OCI-LY7 (cell line): ENCODE results near the gene NLGN1. TPM values are rescaled to one million over a fixed set of nuclear protein-coding genes. Genes with fewer than 3 reads are reported as not detected.

Source experiments
- BruUV-seq: library from RNA; stranded (reverse); fragments of 400-500 nt; replicated peaks from 2 replicates; lab custom pipeline; 2021; lab: Mats Ljungman, UMichigan
- CTCF ChIA-PET: fragments of 300-600 bp; sonication (Branson Sonifier 250); formaldehyde crosslinking; loops from one replicate; lab custom pipeline; 2022; ENCODE audit warnings: antibody characterized with exemption; ENCODE audit not compliant: unreplicated experiment; lab: Charles Lee
- POLR2A ChIA-PET: fragments of 300-600 bp; sonication (Branson Sonifier 250); formaldehyde crosslinking; loops from one replicate; lab custom pipeline; 2022; ENCODE audit warnings: antibody characterized with exemption; lab: Charles Lee
- DNase-seq: peaks from one replicate; pipeline ENCODE4 v3.0.0-alpha.2; 2015; ENCODE audit warnings: low spot score
- H2AFZ ChIP-seq: fragments of 200-600 bp; sonication (generic), shearing (Covaris generic); 2 replicates; pipeline ENCODE4 v1.6.1; 2014; ENCODE audit warnings: mild to moderate bottlenecking, antibody characterized with exemption, low read length, moderate library complexity
- H3K27ac ChIP-seq: fragments of 200-600 bp; sonication (generic); 2 replicates; pipeline ENCODE4 v1.5.1; 2014; ENCODE audit warnings: mixed run types, low read depth, mild to moderate bottlenecking, moderate library complexity, low read length, inconsistent platforms; ENCODE audit not compliant: poor library complexity, severe bottlenecking
- H3K36me3 ChIP-seq: fragments of 200-600 bp; sonication (generic); 2 replicates; pipeline ENCODE4 v1.6.1; 2014; ENCODE audit warnings: mild to moderate bottlenecking, antibody characterized with exemption, low read length, moderate library complexity, mixed read lengths; ENCODE audit not compliant: insufficient read depth
- H3K4me1 ChIP-seq: fragments of 200-600 bp; sonication (generic); 2 replicates; pipeline ENCODE4 v1.5.1; 2014; ENCODE audit warnings: mild to moderate bottlenecking, low read length; ENCODE audit not compliant: insufficient read depth, poor library complexity, severe bottlenecking
- H3K4me2 ChIP-seq: fragments of 200-600 bp; sonication (generic); 2 replicates; pipeline ENCODE4 v1.6.1; 2014; ENCODE audit warnings: mild to moderate bottlenecking, low read length
- H3K4me3 ChIP-seq: fragments of 200-600 bp; sonication (generic); 2 replicates; pipeline ENCODE4 v1.5.1; 2014; ENCODE audit warnings: mild to moderate bottlenecking, low read depth, low read length; ENCODE audit not compliant: poor library complexity, severe bottlenecking
- H3K79me2 ChIP-seq: fragments of 200-600 bp; sonication (generic); 2 replicates; pipeline ENCODE4 v1.6.1; 2016; ENCODE audit warnings: low read depth, mild to moderate bottlenecking, low read length, moderate library complexity, mixed read lengths; ENCODE audit not compliant: insufficient read depth
- H3K9me2 ChIP-seq: fragments of 200-600 bp; sonication (generic); 2 replicates; pipeline ENCODE4 v1.6.1; 2016; ENCODE audit warnings: mild to moderate bottlenecking, low read length, mixed read lengths; ENCODE audit not compliant: insufficient read depth
- H3K9me3 ChIP-seq: fragments of 200-600 bp; sonication (generic); 2 replicates; pipeline ENCODE4 v1.6.1; 2014; ENCODE audit warnings: mild to moderate bottlenecking, mixed run types, low read length, mixed read lengths
- H4K20me1 ChIP-seq: fragments of 200-600 bp; sonication (generic); 2 replicates; pipeline ENCODE4 v1.6.1; 2014; ENCODE audit warnings: mild to moderate bottlenecking, antibody characterized with exemption, low read length, moderate library complexity, mixed read lengths; ENCODE audit not compliant: insufficient read depth
- EZH2phosphoT487 ChIP-seq: fragments of 200-600 bp; sonication (generic); IDR thresholded peaks from 2 replicates; pipeline ENCODE4 v1.6.1; 2018; ENCODE audit warnings: low read depth, borderline replicate concordance, mild to moderate bottlenecking, mixed run types, antibody characterized with exemption, low read length, moderate library complexity, mixed read lengths
- intact Hi-C: fragments of 100-400 bp; cut with micrococcal nuclease; formaldehyde crosslinking; loops from one replicate; pipeline ENCODE4 v1.10.0; 2022; ENCODE audit not compliant: unreplicated experiment
- total RNA-seq, 2 experiments: library from RNA; depleted of rRNA in 1 of 2; stranded (reverse); fragments of >200 nt in 1 of 2; shearing (Covaris generic) in 1 of 2; gene quantifications; 2 replicates each; pipeline ENCODE4 v1.2.3, GENCODE V29; 2014 to 2022
- TF ChIP-seq, protein P1 (sequence below): fragments of 200-600 bp; sonication (generic); conservative IDR thresholded peaks from 2 replicates; pipeline ENCODE4 v1.5.1; 2014; ENCODE audit warnings: mild to moderate bottlenecking, antibody characterized with exemption, low read length, moderate library complexity, mixed read lengths

NLGN1 gene
- total RNA-seq, 2 experiments from 2014 or later, result not detected

DNA sequence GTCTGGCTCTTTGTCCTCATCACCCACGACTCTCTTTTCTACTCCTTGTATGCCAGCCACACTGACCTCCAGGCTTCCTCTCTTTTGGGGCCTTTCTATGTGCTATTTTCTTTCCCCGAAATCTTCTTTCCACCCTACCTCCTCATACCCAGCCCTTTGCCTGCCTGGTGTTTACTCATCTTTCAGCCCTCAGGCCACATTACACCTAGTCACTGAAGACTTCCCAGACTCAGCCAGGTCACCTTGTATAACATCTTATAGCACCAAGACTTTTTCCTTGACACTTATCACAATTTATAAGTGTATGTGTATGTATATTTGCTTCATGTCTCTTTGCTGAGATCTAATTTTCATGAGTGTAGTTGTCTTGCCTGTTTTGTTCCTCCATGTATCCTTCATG lies 396.4 kb downstream of the NLGN1 start:
- intact Hi-C loops, result no loop called here
- CTCF ChIA-PET, result no interaction called here
- no peaks in the 10 kb centered on the region for H3K9me3 ChIP-seq
- DNase-seq, result no peak
- no peaks in the 10 kb centered on the region for H3K4me1 ChIP-seq
- no peak for TF ChIP-seq EZH2phosphoT487
- TF ChIP-seq, protein P1, sequence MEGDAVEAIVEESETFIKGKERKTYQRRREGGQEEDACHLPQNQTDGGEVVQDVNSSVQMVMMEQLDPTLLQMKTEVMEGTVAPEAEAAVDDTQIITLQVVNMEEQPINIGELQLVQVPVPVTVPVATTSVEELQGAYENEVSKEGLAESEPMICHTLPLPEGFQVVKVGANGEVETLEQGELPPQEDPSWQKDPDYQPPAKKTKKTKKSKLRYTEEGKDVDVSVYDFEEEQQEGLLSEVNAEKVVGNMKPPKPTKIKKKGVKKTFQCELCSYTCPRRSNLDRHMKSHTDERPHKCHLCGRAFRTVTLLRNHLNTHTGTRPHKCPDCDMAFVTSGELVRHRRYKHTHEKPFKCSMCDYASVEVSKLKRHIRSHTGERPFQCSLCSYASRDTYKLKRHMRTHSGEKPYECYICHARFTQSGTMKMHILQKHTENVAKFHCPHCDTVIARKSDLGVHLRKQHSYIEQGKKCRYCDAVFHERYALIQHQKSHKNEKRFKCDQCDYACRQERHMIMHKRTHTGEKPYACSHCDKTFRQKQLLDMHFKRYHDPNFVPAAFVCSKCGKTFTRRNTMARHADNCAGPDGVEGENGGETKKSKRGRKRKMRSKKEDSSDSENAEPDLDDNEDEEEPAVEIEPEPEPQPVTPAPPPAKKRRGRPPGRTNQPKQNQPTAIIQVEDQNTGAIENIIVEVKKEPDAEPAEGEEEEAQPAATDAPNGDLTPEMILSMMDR, result no peak
- H3K27ac ChIP-seq, result no peak overlapping the region
- H3K9me2 ChIP-seq, result no peaks in the 10 kb centered on the region
- no TSS peak for BruUV-seq
- no peaks in the 10 kb centered on the region for H4K20me1 ChIP-seq
- POLR2A ChIA-PET, result no interaction called here
- no peaks in the 10 kb centered on the region for H3K36me3 ChIP-seq
- H3K4me3 ChIP-seq, result no peak overlapping the region
- no peak overlapping the region for H2AFZ ChIP-seq
- H3K4me2 ChIP-seq, result no peak overlapping the region
- no peaks in the 10 kb centered on the region for H3K79me2 ChIP-seq

DNA sequence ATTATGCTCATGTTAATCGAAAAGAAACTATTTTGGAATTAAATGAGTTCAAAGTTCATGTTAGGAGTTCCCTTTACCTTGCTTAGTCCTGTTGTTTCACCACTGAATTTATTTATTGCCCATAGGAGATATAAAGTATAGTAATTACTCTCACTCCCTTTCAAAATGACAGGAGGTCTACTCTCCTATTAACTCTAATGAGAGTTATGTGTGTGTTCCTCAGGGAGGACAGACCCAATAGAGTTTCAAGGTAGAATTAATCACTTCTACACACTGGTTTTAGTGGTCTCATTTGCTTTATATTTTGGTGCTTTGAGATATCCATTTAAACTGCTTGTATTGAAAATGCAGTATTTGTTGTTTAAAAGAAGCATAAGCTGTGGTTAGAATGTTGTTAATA lies 398.9 kb downstream of the NLGN1 start:
- no TSS peak for BruUV-seq
- intact Hi-C loops, result no loop called here
- DNase-seq, result no peak
- TF ChIP-seq, protein P1, result no peak
- TF ChIP-seq EZH2phosphoT487, result no peak
- ChIA-PET CTCF (no interaction called here), POLR2A (interaction anchor here (0.6 kb wide), 1 partner anchor 737 kb away, joined by 3 read pairs; no protein-coding TSS in a partner anchor)
- H3K27ac ChIP-seq, result no peak overlapping the region
- H3K9me3 ChIP-seq, result no peaks in the 10 kb centered on the region
- H3K36me3 ChIP-seq, result no peaks in the 10 kb centered on the region
- H3K4me2 ChIP-seq, result no peak overlapping the region
- H4K20me1 ChIP-seq, result no peaks in the 10 kb centered on the region
- no peaks in the 10 kb centered on the region for H3K4me1 ChIP-seq
- no peak overlapping the region for H2AFZ ChIP-seq
- no peak overlapping the region for H3K4me3 ChIP-seq
- H3K79me2 ChIP-seq, result no peaks in the 10 kb centered on the region
- H3K9me2 ChIP-seq, result no peaks in the 10 kb centered on the region

DNA sequence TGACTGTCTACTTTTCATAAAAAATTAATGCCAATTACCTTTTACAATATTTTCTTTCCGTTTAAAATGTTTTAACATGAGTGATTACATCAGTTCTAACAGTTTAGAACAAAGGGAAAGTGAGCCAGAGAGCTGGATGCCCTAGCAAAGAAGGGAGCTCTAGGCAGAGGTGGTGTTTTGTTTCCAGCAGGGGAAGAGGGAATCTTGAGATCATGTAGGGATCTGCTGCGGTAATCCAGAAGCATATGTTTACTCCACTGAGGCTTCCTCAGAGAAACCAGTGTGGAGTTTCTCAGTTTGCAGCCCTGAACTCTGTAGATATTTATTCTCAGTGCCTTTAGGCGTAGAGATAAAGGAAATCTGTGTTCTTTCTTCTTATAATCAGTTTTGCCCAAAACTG lies 399.3 kb downstream of the NLGN1 start:
- CTCF ChIA-PET, result no interaction called here
- Histone ChIP-seq H3K79me2 (no peaks in the 10 kb centered on the region), H4K20me1 (no peaks in the 10 kb centered on the region), H2AFZ (no peak overlapping the region), H3K4me1 (no peaks in the 10 kb centered on the region), H3K36me3 (no peaks in the 10 kb centered on the region), H3K9me2 (no peaks in the 10 kb centered on the region), H3K9me3 (no peaks in the 10 kb centered on the region), H3K4me2 (no peak overlapping the region), H3K4me3 (no peak overlapping the region), H3K27ac (no peak overlapping the region)
- intact Hi-C loops, result no loop called here
- DNase-seq, result no peak
- POLR2A ChIA-PET, result no interaction called here
- BruUV-seq, result no TSS peak
- TF ChIP-seq EZH2phosphoT487, result no peak
- TF ChIP-seq, protein P1, result no peak
